ENCODE measurements around the gene SCP2.

GRCh38 chr1:53092659-53093450, 165.8 kb downstream of the SCP2 start:
- no peak for TF ChIP-seq EZH2 (IDR thresholded peaks at IDR 0.05; ENCODE audit: borderline replicate concordance, low read length)
- TF ChIP-seq CTCF (IDR thresholded peaks at IDR 0.05; ENCODE audit: low read length), result no peak
